HS-27A (cell line): ENCODE results near the gene MRPS30.
"Not testable (repeated sequence)": the region's sequence is repeated elsewhere in the genome, so short reads cannot be mapped to it uniquely, and the experiment has no call there.

Source experiments
- DNase-seq: peaks from one replicate; pipeline ENCODE4 v3.0.0-alpha.2; 2012; ENCODE audit warnings: low read depth, missing footprints

Gene MRPS30

DNA sequence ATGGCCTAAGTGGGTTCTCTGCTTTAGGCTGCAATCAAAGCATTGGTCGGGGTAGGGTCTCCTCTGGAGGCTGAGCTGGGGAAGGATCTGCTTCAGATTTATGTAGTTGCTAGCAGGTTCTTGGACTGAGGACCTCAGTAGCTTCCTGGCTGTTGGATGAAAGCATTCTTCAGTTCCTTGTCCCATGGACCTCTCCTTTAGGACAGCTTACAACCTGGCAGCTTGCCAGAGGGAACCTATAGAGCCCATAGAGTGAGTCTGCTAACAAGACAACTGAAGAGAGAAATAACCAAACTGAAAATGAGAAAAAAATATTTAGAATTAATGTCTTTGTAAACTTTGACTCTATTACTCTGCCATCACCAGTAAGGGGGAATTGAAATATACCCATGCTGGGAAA is 12.4 kb downstream of the MRPS30 start:
- no peak for DNase-seq

DNA sequence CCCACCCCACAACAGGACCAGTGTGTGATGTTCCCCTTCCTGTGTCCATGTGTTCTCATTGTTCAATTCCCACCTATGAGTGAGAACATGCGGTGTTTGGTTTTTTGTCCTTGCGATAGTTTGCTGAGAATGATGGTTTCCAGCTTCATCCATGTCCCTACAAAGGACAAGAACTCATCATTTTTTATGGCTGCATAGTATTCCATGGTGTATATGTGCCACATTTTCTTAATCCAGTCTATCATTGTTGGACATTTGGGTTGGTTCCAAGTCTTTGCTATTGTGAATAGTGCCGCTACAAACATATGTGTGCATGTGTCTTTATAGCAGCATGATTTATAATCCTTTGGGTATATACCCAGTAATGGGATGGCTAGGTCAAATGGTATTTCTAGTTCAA is 15.9 kb downstream of the MRPS30 start:
- not testable (repeated sequence) for DNase-seq

DNA sequence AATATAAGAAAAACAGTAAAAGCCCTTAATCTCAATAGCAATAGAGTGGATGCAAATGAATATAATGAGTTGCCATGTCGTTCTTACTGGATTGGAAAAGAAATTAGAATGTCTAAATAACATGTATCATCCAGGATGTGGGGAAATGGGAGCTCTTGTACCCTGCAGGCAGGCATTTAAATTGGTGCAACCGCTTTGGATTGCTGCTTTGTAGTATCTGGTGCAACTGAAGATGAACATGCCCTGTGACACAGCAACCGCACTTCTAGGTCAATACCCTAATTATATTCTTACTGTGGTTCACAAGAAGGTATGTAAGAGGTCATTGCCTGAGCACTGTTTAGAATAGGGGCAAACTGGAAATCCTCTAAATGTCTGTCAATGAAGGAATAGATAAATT is 18.9 kb downstream of the MRPS30 start:
- DNase-seq: no peak

DNA sequence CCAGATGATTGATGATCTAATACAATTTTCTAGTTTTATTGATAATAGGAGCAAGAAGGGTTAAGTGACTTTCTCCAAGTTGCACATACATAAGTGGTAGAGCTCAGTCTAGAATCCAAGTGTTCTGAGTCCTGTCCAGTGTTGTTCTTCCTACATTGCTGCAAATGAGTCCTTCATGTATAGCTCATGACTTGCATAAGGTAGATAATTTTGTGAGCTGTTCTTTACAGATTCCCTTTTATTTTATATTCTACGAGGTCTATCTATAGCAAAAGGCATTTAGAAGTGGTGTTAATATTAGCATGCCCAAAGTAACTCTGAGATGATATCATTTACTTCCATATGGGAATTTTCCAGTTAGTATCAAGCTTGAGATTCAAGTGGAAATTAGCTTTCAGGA is 20.0 kb downstream of the MRPS30 start:
- no peak for DNase-seq

DNA sequence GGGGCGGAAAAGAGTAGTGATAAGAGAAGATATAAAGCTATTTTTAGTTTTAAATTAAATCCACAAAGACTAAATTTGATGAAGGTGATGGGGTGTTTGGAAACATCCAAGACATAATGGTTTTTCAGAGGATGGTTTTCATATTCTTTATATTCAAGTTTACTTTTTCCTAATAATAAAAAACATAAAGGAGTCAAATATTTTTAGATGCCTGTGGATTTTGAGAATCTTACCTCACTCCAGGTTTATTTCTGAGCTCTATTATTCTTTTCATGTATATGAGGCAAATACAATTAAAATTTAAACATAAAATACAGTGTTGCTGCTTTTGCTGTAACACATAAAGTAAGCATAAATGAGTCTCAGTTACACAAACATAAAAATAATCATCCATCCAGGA is 22.2 kb downstream of the MRPS30 start:
- no peak for DNase-seq

DNA sequence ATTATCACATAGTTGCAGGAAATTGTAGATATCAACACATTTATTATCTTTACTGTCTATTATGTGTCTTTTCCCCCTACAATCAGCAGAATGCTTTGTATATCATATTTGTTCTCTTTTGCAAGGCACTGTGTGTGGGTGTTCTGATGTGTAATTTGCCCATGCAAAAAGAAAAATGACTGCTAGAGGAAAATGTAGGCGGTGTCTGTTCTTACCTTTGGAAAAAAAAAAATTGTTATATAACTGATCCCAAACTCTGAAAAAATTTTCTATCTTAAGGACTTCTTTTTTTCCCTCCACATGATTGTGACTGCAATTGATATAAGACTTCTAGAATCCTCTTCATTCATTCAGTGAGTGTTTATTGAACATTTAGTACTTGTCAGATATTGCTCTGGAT is 24.5 kb downstream of the MRPS30 start:
- DNase-seq: no peak

DNA sequence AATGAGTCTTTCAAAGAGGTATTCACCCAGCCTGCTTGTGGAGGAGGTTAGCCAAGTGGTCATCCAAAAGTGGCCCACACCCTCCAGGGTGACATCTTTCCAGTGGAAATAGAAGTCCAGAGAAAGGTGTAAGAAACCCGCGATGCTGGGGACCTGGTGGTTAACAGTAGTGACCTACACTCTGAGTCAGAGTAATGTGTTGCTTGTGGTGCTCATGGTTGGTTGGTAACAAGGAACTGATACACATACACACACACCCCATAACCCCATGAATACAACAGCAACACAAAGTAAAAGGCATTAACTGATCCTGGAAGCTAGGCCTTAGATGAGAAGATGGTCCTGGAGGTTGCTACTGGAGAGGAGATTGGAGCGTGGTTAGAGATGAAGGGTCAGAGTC is 26.9 kb downstream of the MRPS30 start:
- DNase-seq: no peak

DNA sequence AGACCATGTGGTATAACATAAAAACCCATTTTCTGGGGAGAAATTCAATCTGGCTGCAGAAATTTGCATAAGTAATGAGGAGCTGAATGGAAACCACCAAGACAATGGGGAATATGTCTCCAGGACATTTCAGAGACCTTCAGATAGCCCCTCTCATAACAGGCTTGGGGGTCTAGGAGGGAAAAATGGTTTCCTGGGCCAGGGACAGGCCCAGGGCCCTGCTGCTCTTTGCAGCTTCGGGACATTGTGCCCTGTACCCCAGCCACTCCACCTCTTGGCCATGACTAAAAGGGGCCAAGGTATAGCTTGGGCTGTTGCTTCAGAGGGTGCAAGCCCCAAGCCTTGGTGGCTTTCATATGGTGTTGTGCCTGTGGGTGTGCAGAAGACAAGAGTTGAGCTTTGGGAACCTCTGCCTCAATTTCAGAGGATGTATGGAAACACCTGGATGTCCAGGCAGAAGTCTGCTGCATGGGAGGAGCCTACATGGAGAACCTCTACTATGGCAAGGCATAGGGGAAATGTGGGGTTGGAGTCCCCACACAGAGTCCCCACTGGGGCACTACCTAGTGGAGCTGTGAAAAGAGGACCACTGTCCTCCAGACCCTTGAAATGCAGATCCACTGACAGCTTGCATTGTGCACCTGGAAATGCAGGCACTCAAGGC is 30.4 kb downstream of the MRPS30 start:
- no peak for DNase-seq

DNA sequence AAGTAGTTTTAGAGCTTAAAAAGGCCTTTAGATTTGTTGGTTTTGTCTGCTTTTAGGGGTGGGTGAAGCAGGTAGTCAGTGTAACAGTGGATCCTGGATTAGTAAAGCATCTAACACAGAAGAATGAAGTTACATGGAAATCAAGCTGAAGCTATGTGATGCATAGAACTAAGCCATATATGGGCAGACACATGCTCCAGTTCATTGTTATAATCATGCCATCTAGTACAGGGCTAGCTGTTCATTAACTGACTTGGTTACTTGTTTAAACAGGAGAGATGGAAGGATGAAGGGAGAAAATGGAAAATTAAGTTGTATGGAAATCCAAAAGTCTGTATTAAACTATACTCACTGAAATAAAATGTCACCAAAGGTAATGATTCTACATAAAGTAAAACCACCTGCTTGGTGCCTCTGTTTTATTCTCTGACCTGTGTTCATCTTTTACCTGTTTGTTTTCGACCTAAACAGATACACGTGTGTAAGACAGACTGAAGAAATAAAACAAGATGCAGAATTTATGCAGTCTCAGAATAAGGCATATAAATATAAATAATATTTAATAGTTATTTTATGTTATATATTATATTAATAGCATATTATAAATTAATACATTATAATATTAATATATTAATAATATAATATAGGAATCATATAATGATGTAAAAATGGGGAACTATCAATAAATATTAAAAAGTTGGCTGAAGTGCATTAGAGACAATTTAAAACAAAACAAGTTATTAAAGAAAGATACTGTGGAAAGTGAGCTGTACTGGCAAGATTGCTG is 33.9 kb downstream of the MRPS30 start:
- no peak for DNase-seq

DNA sequence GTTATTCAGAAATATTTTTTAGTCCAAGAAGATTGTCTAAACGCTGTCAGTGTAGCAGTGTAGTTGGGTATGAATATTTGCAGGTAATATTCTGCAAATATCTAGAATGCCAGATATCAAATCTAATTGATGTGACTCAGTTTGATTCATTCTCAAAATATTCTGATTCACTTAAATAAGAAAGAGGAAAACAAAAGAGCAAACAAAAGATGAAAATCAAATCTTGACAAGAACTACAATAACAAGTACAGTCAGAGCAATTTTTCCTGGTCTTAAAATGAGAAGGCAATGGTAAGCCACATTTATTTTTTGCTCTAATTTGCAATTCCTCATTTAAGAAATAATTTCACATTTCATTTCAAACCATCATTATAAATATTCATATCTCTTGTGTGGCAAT is 36.0 kb downstream of the MRPS30 start:
- DNase-seq: no peak

DNA sequence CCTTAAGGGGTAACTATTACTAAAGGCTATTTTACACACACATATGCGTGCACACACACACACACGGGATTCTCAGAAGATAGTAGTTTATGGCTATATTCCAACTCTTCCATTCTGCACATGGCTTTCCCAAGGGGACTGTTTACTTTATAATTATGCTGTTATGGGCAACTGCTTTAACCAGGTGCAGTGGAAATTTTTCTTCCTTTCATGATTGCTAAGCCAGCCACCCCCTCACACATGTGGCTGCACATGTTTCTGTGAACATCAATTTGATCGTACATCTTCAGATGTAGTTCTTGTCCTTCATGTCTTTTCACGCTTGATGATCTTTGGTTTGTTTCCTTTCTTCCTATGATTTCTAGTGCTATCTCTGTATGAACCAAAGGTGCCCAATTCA is 37.0 kb downstream of the MRPS30 start:
- no peak for DNase-seq

DNA sequence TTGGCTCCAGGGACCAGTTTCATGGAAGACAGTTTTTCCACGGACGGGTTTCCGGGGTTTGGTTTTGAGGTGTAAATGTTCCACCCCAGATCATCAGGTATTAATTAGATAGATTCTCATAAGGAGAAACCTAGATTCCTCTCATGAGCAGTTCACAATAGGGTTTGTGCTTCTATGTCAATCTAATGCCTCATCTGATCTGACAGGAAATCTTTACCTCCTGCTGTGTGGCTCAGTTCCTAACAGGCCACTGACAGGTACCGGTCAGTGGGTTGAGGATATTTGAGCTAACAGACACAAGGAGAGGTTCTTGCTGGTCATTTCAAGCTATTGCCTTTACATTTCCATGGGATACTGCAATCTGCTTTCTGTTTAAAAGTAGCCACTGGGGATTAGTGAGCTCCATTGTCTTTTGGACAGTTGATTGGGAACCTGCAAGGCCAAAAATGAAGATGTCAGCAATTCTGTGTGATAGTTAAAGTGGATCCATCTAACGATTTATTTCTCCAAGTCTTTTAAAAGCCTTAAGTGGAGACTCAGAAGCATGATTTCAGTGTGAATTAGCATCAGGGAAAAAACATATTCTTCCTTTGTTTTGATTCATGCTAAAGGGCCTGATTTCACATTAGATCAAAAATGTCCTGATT is 38.6 kb downstream of the MRPS30 start:
- DNase-seq: no peak

DNA sequence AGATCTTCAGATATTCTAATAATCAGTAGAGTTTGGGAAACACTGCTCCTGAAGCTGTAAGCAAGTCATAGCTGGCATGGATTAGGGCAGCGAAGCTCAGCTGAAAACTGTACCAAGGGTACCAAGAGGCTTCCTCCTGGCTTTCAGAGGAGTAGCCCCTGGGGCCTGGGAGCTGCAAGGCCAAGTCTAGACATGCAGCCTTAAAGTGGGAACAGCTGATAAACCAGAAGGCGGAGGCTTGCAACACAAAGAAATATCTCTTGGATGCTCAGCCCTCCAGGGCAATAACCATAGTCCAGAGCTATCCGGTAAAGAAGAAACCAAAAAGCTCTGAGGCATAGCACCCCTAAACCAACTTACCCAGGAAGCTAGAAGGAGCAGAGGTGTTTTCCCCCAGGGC is 51.5 kb downstream of the MRPS30 start:
- DNase-seq: no peak

DNA sequence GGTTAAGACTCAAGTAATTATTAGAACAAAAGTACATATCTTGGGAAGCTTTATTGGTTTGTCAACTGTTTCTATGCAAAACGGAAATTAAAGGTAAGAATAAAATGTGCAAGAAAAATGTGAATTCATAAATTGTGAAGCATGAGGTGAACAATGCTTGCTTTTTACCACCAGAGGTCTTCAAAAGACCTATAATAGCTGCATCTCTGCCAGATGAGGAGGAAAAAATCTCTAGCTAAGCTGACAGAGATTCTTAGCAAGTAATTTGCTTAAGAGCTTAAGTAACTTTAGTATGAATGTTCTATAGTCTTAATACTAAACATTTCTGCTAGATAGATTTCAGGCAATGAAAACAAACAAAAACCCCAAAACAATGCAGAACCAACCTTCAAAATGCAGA is 54.1 kb downstream of the MRPS30 start:
- DNase-seq: no peak
